OCI-LY7 (cell line): ENCODE results near the gene CLSTN3. TPM values are rescaled to one million over a fixed set of nuclear protein-coding genes. Genes with fewer than 3 reads are reported as not detected.

ENCODE experiments used
- BruUV-seq: library from RNA; stranded (reverse); fragments of 400-500 nt; replicated peaks from 2 replicates; lab custom pipeline; 2021; lab: Mats Ljungman, UMichigan
- CTCF ChIA-PET: fragments of 300-600 bp; sonication (Branson Sonifier 250); formaldehyde crosslinking; loops from one replicate; lab custom pipeline; 2022; ENCODE audit warnings: antibody characterized with exemption; ENCODE audit not compliant: unreplicated experiment; lab: Charles Lee
- POLR2A ChIA-PET: fragments of 300-600 bp; sonication (Branson Sonifier 250); formaldehyde crosslinking; loops from one replicate; lab custom pipeline; 2022; ENCODE audit warnings: antibody characterized with exemption; lab: Charles Lee
- DNase-seq: peaks from one replicate; pipeline ENCODE4 v3.0.0-alpha.2; 2015; ENCODE audit warnings: low spot score
- H2AFZ ChIP-seq: fragments of 200-600 bp; sonication (generic), shearing (Covaris generic); 2 replicates; pipeline ENCODE4 v1.6.1; 2014; ENCODE audit warnings: mild to moderate bottlenecking, antibody characterized with exemption, low read length, moderate library complexity
- H3K27ac ChIP-seq: fragments of 200-600 bp; sonication (generic); 2 replicates; pipeline ENCODE4 v1.5.1; 2014; ENCODE audit warnings: mixed run types, low read depth, mild to moderate bottlenecking, moderate library complexity, low read length, inconsistent platforms; ENCODE audit not compliant: poor library complexity, severe bottlenecking
- H3K36me3 ChIP-seq: fragments of 200-600 bp; sonication (generic); 2 replicates; pipeline ENCODE4 v1.6.1; 2014; ENCODE audit warnings: mild to moderate bottlenecking, antibody characterized with exemption, low read length, moderate library complexity, mixed read lengths; ENCODE audit not compliant: insufficient read depth
- H3K4me1 ChIP-seq: fragments of 200-600 bp; sonication (generic); 2 replicates; pipeline ENCODE4 v1.5.1; 2014; ENCODE audit warnings: mild to moderate bottlenecking, low read length; ENCODE audit not compliant: insufficient read depth, poor library complexity, severe bottlenecking
- H3K4me2 ChIP-seq: fragments of 200-600 bp; sonication (generic); 2 replicates; pipeline ENCODE4 v1.6.1; 2014; ENCODE audit warnings: mild to moderate bottlenecking, low read length
- H3K4me3 ChIP-seq: fragments of 200-600 bp; sonication (generic); 2 replicates; pipeline ENCODE4 v1.5.1; 2014; ENCODE audit warnings: mild to moderate bottlenecking, low read depth, low read length; ENCODE audit not compliant: poor library complexity, severe bottlenecking
- H3K79me2 ChIP-seq: fragments of 200-600 bp; sonication (generic); 2 replicates; pipeline ENCODE4 v1.6.1; 2016; ENCODE audit warnings: low read depth, mild to moderate bottlenecking, low read length, moderate library complexity, mixed read lengths; ENCODE audit not compliant: insufficient read depth
- H3K9me2 ChIP-seq: fragments of 200-600 bp; sonication (generic); 2 replicates; pipeline ENCODE4 v1.6.1; 2016; ENCODE audit warnings: mild to moderate bottlenecking, low read length, mixed read lengths; ENCODE audit not compliant: insufficient read depth
- H3K9me3 ChIP-seq: fragments of 200-600 bp; sonication (generic); 2 replicates; pipeline ENCODE4 v1.6.1; 2014; ENCODE audit warnings: mild to moderate bottlenecking, mixed run types, low read length, mixed read lengths
- H4K20me1 ChIP-seq: fragments of 200-600 bp; sonication (generic); 2 replicates; pipeline ENCODE4 v1.6.1; 2014; ENCODE audit warnings: mild to moderate bottlenecking, antibody characterized with exemption, low read length, moderate library complexity, mixed read lengths; ENCODE audit not compliant: insufficient read depth
- CTCF ChIP-seq: fragments of 200-600 bp; sonication (generic); conservative IDR thresholded peaks from 2 replicates; pipeline ENCODE4 v1.5.1; 2014; ENCODE audit warnings: mild to moderate bottlenecking, antibody characterized with exemption, low read length, moderate library complexity, mixed read lengths
- EZH2phosphoT487 ChIP-seq: fragments of 200-600 bp; sonication (generic); IDR thresholded peaks from 2 replicates; pipeline ENCODE4 v1.6.1; 2018; ENCODE audit warnings: low read depth, borderline replicate concordance, mild to moderate bottlenecking, mixed run types, antibody characterized with exemption, low read length, moderate library complexity, mixed read lengths
- intact Hi-C: fragments of 100-400 bp; cut with micrococcal nuclease; formaldehyde crosslinking; loops from one replicate; pipeline ENCODE4 v1.10.0; 2022; ENCODE audit not compliant: unreplicated experiment
- total RNA-seq, 2 experiments: library from RNA; depleted of rRNA in 1 of 2; stranded (reverse); fragments of >200 nt in 1 of 2; shearing (Covaris generic) in 1 of 2; gene quantifications; 2 replicates each; pipeline ENCODE4 v1.2.3, GENCODE V29; 2014 to 2022

CLSTN3 gene
- total RNA-seq, 2 experiments from 2014 or later: 18.5 to 34.2 TPM

DNA sequence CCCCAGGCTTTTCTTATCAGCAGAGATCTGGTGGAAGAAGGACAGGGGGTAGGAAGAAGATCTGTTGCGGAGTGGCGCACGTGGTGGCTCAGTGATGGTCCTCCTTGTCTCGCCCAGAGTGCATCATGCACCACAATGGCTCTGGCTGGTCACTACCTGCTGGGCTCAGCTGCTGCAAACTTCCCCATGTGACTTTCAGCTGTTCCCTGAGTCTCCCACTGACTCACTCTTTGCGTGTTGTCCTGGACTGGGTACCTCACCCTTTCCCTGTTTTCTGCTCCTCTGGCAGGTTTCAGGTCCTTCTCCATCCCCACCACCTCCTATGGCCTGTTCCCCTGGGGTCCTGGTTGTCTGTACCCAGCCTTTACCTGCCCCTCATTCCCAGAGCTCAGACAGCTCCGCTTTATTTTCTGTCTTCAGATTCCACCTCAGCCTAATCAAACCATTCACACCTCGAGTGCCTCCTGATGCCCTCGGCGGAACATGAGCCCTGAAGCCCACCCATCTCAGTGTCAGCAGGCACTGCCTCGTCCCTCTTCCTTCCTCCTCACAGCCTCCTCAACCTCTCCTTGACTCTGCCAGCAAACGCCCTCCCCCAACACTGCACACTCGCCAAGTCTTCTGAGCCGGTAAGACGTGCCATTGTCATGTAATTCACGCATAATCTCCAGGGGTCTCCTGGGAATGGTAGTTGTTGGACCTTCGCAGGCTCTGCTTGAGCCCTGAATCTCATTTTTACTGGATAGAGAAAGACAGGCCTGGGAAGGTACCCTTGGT lies 39.8 kb upstream of the CLSTN3 start:
- Histone ChIP-seq H3K4me1 (peaks cover 3% of the 10 kb centered on the region), H3K79me2 (no peaks in the 10 kb centered on the region), H3K27ac (no peak overlapping the region), H3K4me2 (no peak overlapping the region), H3K9me3 (no peaks in the 10 kb centered on the region), H3K36me3 (no peaks in the 10 kb centered on the region), H2AFZ (no peak overlapping the region), H4K20me1 (no peaks in the 10 kb centered on the region), H3K4me3 (no peak overlapping the region), H3K9me2 (no peaks in the 10 kb centered on the region)
- POLR2A ChIA-PET: interaction anchor here (0.6 kb wide), 1 partner anchor 741 kb away, joined by 4 read pairs; no protein-coding TSS in a partner anchor
- DNase-seq: no peak
- TF ChIP-seq EZH2phosphoT487: no peak
- no peak for TF ChIP-seq CTCF
- CTCF ChIA-PET: no interaction called here
- no TSS peak for BruUV-seq
- intact Hi-C loops: loop anchor here (5.0 kb wide), 1 partner anchor 223 kb away; the partner anchor contains the start of gene TPI1

GRCh38 chr12:7091171-7091570 lies 39.0 kb upstream of the CLSTN3 start:
- intact Hi-C loops: loop anchor here (5.0 kb wide), 1 partner anchor 224 kb away; the partner anchor contains the start of gene TPI1
- CTCF ChIA-PET: no interaction called here

More at GRCh38 chr12:7091171-7091570, 39.0 kb upstream of the CLSTN3 start:
- no peak overlapping the region for H3K4me3 ChIP-seq
- H3K4me1 ChIP-seq: peaks cover 3% of the 10 kb centered on the region
- POLR2A ChIA-PET: interaction anchor here (0.5 kb wide), 1 partner anchor 192 kb away, joined by 3 read pairs; no protein-coding TSS in a partner anchor
- no peaks in the 10 kb centered on the region for H3K9me2 ChIP-seq
- H3K36me3 ChIP-seq: no peaks in the 10 kb centered on the region
- no peaks in the 10 kb centered on the region for H3K9me3 ChIP-seq
- no peak overlapping the region for H2AFZ ChIP-seq
- H3K79me2 ChIP-seq: no peaks in the 10 kb centered on the region
- no peak overlapping the region for H3K27ac ChIP-seq
- no peak for TF ChIP-seq EZH2phosphoT487
- TF ChIP-seq CTCF: no peak
- H3K4me2 ChIP-seq: no peak overlapping the region
- H4K20me1 ChIP-seq: no peaks in the 10 kb centered on the region
- no TSS peak for BruUV-seq
- DNase-seq: no peak
